ENCODE measurements around the gene TNRC18. TPM values are rescaled to one million over a fixed set of nuclear protein-coding genes. Genes with fewer than 3 reads are reported as not detected.
"Not testable (repeated sequence)": the region's sequence is repeated elsewhere in the genome, so short reads cannot be mapped to it uniquely, and the experiment has no call there.

TNRC18 gene
- total RNA-seq, 1 experiment from 2014 or later = 10.2 TPM

- H4K20me1 ChIP-seq (ENCODE audit: insufficient read depth, low read depth, low read length); H3K27me3 ChIP-seq (ENCODE audit: low read length); H3K4me1 ChIP-seq (ENCODE audit: low read length); H3K4me2 ChIP-seq (ENCODE audit: low read depth, low read length, poor library complexity, severe bottlenecking); H3K9me3 ChIP-seq (ENCODE audit: low read length); H3K4me3 ChIP-seq (ENCODE audit: low read length); H3K36me3 ChIP-seq (ENCODE audit: insufficient read depth, low read length); H3K9me2 ChIP-seq (replicated peaks; ENCODE audit: insufficient read depth, low read length); H2AFZ ChIP-seq (ENCODE audit: low read length); DNase-seq; H3K27ac ChIP-seq (ENCODE audit: low read length); H3K9ac ChIP-seq (ENCODE audit: low read length); H3K79me2 ChIP-seq (ENCODE audit: low read length): not testable (repeated sequence)
Measured at GRCh38 chr7:5307221-5308142, 116.2 kb downstream of the TNRC18 start.

GRCh38 chr7:5305050-5305449 is 118.6 kb downstream of the TNRC18 start:
- DNase-seq; H3K27me3 ChIP-seq (ENCODE audit: low read length); H3K9ac ChIP-seq (ENCODE audit: low read length); H3K79me2 ChIP-seq (ENCODE audit: low read length); H3K9me3 ChIP-seq (ENCODE audit: low read length); H3K9me2 ChIP-seq (replicated peaks; ENCODE audit: insufficient read depth, low read length); H3K36me3 ChIP-seq (ENCODE audit: insufficient read depth, low read length); H3K4me1 ChIP-seq (ENCODE audit: low read length); H4K20me1 ChIP-seq (ENCODE audit: insufficient read depth, low read depth, low read length); H3K27ac ChIP-seq (ENCODE audit: low read length); H3K4me2 ChIP-seq (ENCODE audit: low read depth, low read length, poor library complexity, severe bottlenecking); H3K4me3 ChIP-seq (ENCODE audit: low read length); H2AFZ ChIP-seq (ENCODE audit: low read length): not testable (repeated sequence)

GRCh38 chr7:5303591-5304505 is 119.8 kb downstream of the TNRC18 start:
- Histone ChIP-seq H3K9me2 (replicated peaks; ENCODE audit: insufficient read depth, low read length) (no peaks in the 10 kb centered on the region), H3K9ac (ENCODE audit: low read length) (no peak overlapping the region), H3K4me3 (ENCODE audit: low read length) (no peak overlapping the region), H3K27me3 (ENCODE audit: low read length) (no peaks in the 10 kb centered on the region), H3K27ac (ENCODE audit: low read length) (no peak overlapping the region), H3K36me3 (ENCODE audit: insufficient read depth, low read length) (no peaks in the 10 kb centered on the region), H3K9me3 (ENCODE audit: low read length) (no peaks in the 10 kb centered on the region), H3K4me1 (ENCODE audit: low read length) (no peaks in the 10 kb centered on the region), H3K79me2 (ENCODE audit: low read length) (no peaks in the 10 kb centered on the region), H2AFZ (ENCODE audit: low read length) (no peak overlapping the region), H4K20me1 (ENCODE audit: insufficient read depth, low read depth, low read length) (no peaks in the 10 kb centered on the region), H3K4me2 (ENCODE audit: low read depth, low read length, poor library complexity, severe bottlenecking) (no peak overlapping the region)
- DNase-seq = no peak

- Histone ChIP-seq H3K4me1 (ENCODE audit: low read length) (no peaks in the 10 kb centered on the region), H3K9ac (ENCODE audit: low read length) (no peak overlapping the region), H3K4me3 (ENCODE audit: low read length) (no peak overlapping the region), H2AFZ (ENCODE audit: low read length) (no peak overlapping the region), H3K9me2 (replicated peaks; ENCODE audit: insufficient read depth, low read length) (no peaks in the 10 kb centered on the region), H3K27me3 (ENCODE audit: low read length) (no peaks in the 10 kb centered on the region), H3K4me2 (ENCODE audit: low read depth, low read length, poor library complexity, severe bottlenecking) (no peak overlapping the region), H3K36me3 (ENCODE audit: insufficient read depth, low read length) (no peaks in the 10 kb centered on the region), H4K20me1 (ENCODE audit: insufficient read depth, low read depth, low read length) (no peaks in the 10 kb centered on the region), H3K79me2 (ENCODE audit: low read length) (no peaks in the 10 kb centered on the region), H3K9me3 (ENCODE audit: low read length) (no peaks in the 10 kb centered on the region), H3K27ac (ENCODE audit: low read length) (no peak overlapping the region)
- no peak for DNase-seq
Measured at GRCh38 chr7:5303061-5303460, 120.6 kb downstream of the TNRC18 start.

- H3K9me2 ChIP-seq (replicated peaks; ENCODE audit: insufficient read depth, low read length) = no peaks in the 10 kb centered on the region
- no peaks in the 10 kb centered on the region for H3K79me2 ChIP-seq (ENCODE audit: low read length)
- H4K20me1 ChIP-seq (ENCODE audit: insufficient read depth, low read depth, low read length) = no peaks in the 10 kb centered on the region
- no peaks in the 10 kb centered on the region for H3K4me1 ChIP-seq (ENCODE audit: low read length)
- no peaks in the 10 kb centered on the region for H3K9me3 ChIP-seq (ENCODE audit: low read length)
- DNase-seq = no peak
- H3K27me3 ChIP-seq (ENCODE audit: low read length) = no peaks in the 10 kb centered on the region
- no peak overlapping the region for H3K4me2 ChIP-seq (ENCODE audit: low read depth, low read length, poor library complexity, severe bottlenecking)
- H3K4me3 ChIP-seq (ENCODE audit: low read length) = no peak overlapping the region
- no peaks in the 10 kb centered on the region for H3K36me3 ChIP-seq (ENCODE audit: insufficient read depth, low read length)
- H3K9ac ChIP-seq (ENCODE audit: low read length) = no peak overlapping the region
- no peak overlapping the region for H2AFZ ChIP-seq (ENCODE audit: low read length)
- H3K27ac ChIP-seq (ENCODE audit: low read length) = no peak overlapping the region
Measured at GRCh38 chr7:5302577-5302976, 121.1 kb downstream of the TNRC18 start.

GRCh38 chr7:5300366-5300765 is 123.3 kb downstream of the TNRC18 start:
- DNase-seq = no peak
- Histone ChIP-seq H3K4me3 (ENCODE audit: low read length) (no peak overlapping the region), H3K4me1 (ENCODE audit: low read length) (no peaks in the 10 kb centered on the region), H4K20me1 (ENCODE audit: insufficient read depth, low read depth, low read length) (no peaks in the 10 kb centered on the region), H3K9ac (ENCODE audit: low read length) (no peak overlapping the region), H3K4me2 (ENCODE audit: low read depth, low read length, poor library complexity, severe bottlenecking) (no peak overlapping the region), H3K79me2 (ENCODE audit: low read length) (no peaks in the 10 kb centered on the region), H2AFZ (ENCODE audit: low read length) (no peak overlapping the region), H3K27ac (ENCODE audit: low read length) (no peak overlapping the region), H3K36me3 (ENCODE audit: insufficient read depth, low read length) (no peaks in the 10 kb centered on the region), H3K9me2 (replicated peaks; ENCODE audit: insufficient read depth, low read length) (no peaks in the 10 kb centered on the region), H3K27me3 (ENCODE audit: low read length) (no peaks in the 10 kb centered on the region), H3K9me3 (ENCODE audit: low read length) (no peaks in the 10 kb centered on the region)

- no peak overlapping the region for H3K4me2 ChIP-seq (ENCODE audit: low read depth, low read length, poor library complexity, severe bottlenecking)
- no peak overlapping the region for H3K27ac ChIP-seq (ENCODE audit: low read length)
- no peak overlapping the region for H3K9ac ChIP-seq (ENCODE audit: low read length)
- no peaks in the 10 kb centered on the region for H3K9me2 ChIP-seq (replicated peaks; ENCODE audit: insufficient read depth, low read length)
- H2AFZ ChIP-seq (ENCODE audit: low read length) = no peak overlapping the region
- DNase-seq = peak; percentile 43
- H3K27me3 ChIP-seq (ENCODE audit: low read length) = no peaks in the 10 kb centered on the region
- no peaks in the 10 kb centered on the region for H3K36me3 ChIP-seq (ENCODE audit: insufficient read depth, low read length)
- H3K79me2 ChIP-seq (ENCODE audit: low read length) = no peaks in the 10 kb centered on the region
- H3K4me1 ChIP-seq (ENCODE audit: low read length) = no peaks in the 10 kb centered on the region
- H4K20me1 ChIP-seq (ENCODE audit: insufficient read depth, low read depth, low read length) = no peaks in the 10 kb centered on the region
- H3K4me3 ChIP-seq (ENCODE audit: low read length) = no peak overlapping the region
- no peaks in the 10 kb centered on the region for H3K9me3 ChIP-seq (ENCODE audit: low read length)
Measured at GRCh38 chr7:5296611-5297226, 126.9 kb downstream of the TNRC18 start.
